K562 (cell line): ENCODE results near the gene PLEKHA7. TPM values are rescaled to one million over a fixed set of nuclear protein-coding genes. Genes with fewer than 3 reads are reported as not detected.
A peak's percentile ranks its signal among the peaks of the same experiment; 100 is the strongest.

Source experiments
- CBFA2T3 ChIP-seq: fragments of 450-650 bp; IDR thresholded peaks from 2 replicates; pipeline ENCODE4 v1.6.1; 2017
- CTBP1 ChIP-seq: fragments of 450-650 bp; IDR thresholded peaks from 2 replicates; pipeline ENCODE4 v1.6.1; 2016; ENCODE audit warnings: borderline replicate concordance
- EP300 ChIP-seq: IDR thresholded peaks from 2 replicates; pipeline ENCODE4 v1.6.1; 2012; ENCODE audit warnings: low read length, improper control_type of control experiment
- HOXB6 ChIP-seq: fragments of 250-450 bp; sonication (Bioruptor Pico); IDR thresholded peaks from 2 replicates; pipeline ENCODE4 v1.5.1; 2022; ENCODE audit warnings: mild to moderate bottlenecking, borderline replicate concordance
- KLF6 ChIP-seq: fragments of 250-450 bp; sonication (Bioruptor Pico); IDR thresholded peaks from 2 replicates; pipeline ENCODE4 v1.4.0; 2020; ENCODE audit warnings: mild to moderate bottlenecking, moderate library complexity, borderline replicate concordance
- NCOA4 ChIP-seq: fragments of 450-650 bp; IDR thresholded peaks from 2 replicates; pipeline ENCODE4 v1.6.1; 2018; ENCODE audit warnings: mild to moderate bottlenecking; ENCODE audit not compliant: partially characterized antibody
- NFIC ChIP-seq: fragments of 450-650 bp; IDR thresholded peaks from 2 replicates; pipeline ENCODE4 v1.6.1; 2017; ENCODE audit warnings: mild to moderate bottlenecking, inconsistent platforms
- NFXL1 ChIP-seq: fragments of 450-650 bp; formaldehyde crosslinking; IDR thresholded peaks from 2 replicates; pipeline ENCODE4 v1.4.0; 2021; ENCODE audit warnings: mild to moderate bottlenecking
- NR2F6 ChIP-seq: fragments of 450-650 bp; formaldehyde crosslinking; IDR thresholded peaks from 2 replicates; pipeline ENCODE4 v1.4.0; 2020; ENCODE audit warnings: mild to moderate bottlenecking
- U2AF1 ChIP-seq: fragments of 200-400 bp; formaldehyde crosslinking; optimal IDR thresholded peaks from 2 replicates; pipeline ENCODE3; 2017; ENCODE audit warnings: mild to moderate bottlenecking, low read depth, low read length, moderate library complexity
- ZNF75A ChIP-seq: fragments of 450-650 bp; formaldehyde crosslinking; IDR thresholded peaks from 2 replicates; pipeline ENCODE4 v1.4.0; 2020; ENCODE audit warnings: mild to moderate bottlenecking
- polyA plus RNA-seq, 8 experiments: library from polyadenylated mRNA; depleted of rRNA in 4 of 8; stranded (reverse) in 5 of 8; unstranded in 3 of 8; fragments of >200 nt; fragmentation: Nextera tagmentation in 2 of 8; fragmentation: Illumina TruSeq in 1 of 8; extraction: Ambion mirVana in 2 of 8; extraction: Trizol in 1 of 8; gene quantifications; 2 replicates each; pipeline versions ENCODE4 v1.2.1 to v1.2.3, GENCODE V29; 2011 to 2014; ENCODE audit warnings: inconsistent platforms in 1 of 8, missing spikeins in 1 of 8
- total RNA-seq, 7 experiments: library from RNA; depleted of rRNA in 6 of 7; stranded (reverse); fragments of >200 nt in 6 of 7; fragmentation: Illumina TruSeq in 2 of 7; extraction: Trizol in 2 of 7; gene quantifications; 2 replicates each; pipeline versions ENCODE4 v1.2.1 to v1.2.3, GENCODE V29; 2011 to 2021; ENCODE audit warnings: low replicate concordance in 1 of 7
- TF ChIP-seq, protein P1 (sequence below): sonication (generic); formaldehyde crosslinking; IDR thresholded peaks from 2 replicates; pipeline ENCODE4 v1.8.1; 2023; ENCODE audit warnings: mild to moderate bottlenecking, missing genetic modification reagents
- TF ChIP-seq, protein P2 (sequence below), 2 experiments: fragments of 450-650 bp; IDR thresholded peaks; 2 replicates each; pipeline ENCODE4 v1.6.1; 2018; ENCODE audit warnings: mild to moderate bottlenecking in 2 of 2, low read depth in 1 of 2; ENCODE audit not compliant: partially characterized antibody in 2 of 2
- TF ChIP-seq, protein P3 (sequence below): fragments of 450-650 bp; conservative IDR thresholded peaks from 2 replicates; pipeline ENCODE4 v1.6.1; 2016; ENCODE audit warnings: missing genetic modification characterization, low read depth, mild to moderate bottlenecking, missing compliant biosample characterization, moderate library complexity
- TF ChIP-seq, protein P4 (sequence below): fragments of 450-650 bp; formaldehyde crosslinking; conservative IDR thresholded peaks from 2 replicates; pipeline ENCODE4 v1.4.0; 2022; ENCODE audit warnings: mild to moderate bottlenecking, missing genetic modification characterization
- TF ChIP-seq, protein P5 (sequence below): sonication (generic); formaldehyde crosslinking; IDR thresholded peaks from 2 replicates; pipeline ENCODE4 v1.8.0; 2023; ENCODE audit warnings: mild to moderate bottlenecking, missing genetic modification reagents

The PLEKHA7 gene
- total and polyA plus RNA-seq, 9 of the 15 experiments (the other 6 are each of a cell fraction or from before 2014, with no cell fraction given) = 0.06 to 0.77 (median 0.20) TPM; not detected in 1

DNA sequence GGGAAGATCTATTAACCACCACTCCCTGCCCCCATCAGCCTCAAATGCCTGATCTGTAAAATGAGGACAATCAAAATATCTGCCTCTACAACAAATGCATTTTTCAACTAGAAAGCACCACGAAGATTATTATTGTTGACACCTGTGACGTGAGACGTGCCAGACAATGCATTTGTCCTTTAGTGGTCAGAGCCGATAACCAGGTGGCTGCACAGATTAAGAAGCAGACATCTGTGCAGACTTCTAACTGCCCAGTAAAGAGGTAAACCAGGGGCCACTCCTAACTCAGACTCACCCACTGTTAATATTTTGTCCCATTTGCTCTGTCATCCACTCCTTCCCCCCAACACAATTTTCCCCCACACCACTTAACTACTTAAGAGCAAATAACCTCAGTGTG, 11.7 kb downstream of the PLEKHA7 start (continued):
- TF ChIP-seq U2AF1 (no peak), NR2F6 (no peak), NCOA4 (no peak), NFIC (0 out of 2 replicates have a peak, but pooled peaks have one; percentile 21), NFXL1 (CRISPR knock-in tag) (no peak), CBFA2T3 (peak; percentile 79), HOXB6 (no peak), EP300 (0 out of 2 replicates have a peak, but pooled peaks have one; percentile 25), CTBP1 (no peak), KLF6 (CRISPR knock-in tag) (no peak), ZNF75A (CRISPR knock-in tag) (no peak)
- TF ChIP-seq, protein P1, sequence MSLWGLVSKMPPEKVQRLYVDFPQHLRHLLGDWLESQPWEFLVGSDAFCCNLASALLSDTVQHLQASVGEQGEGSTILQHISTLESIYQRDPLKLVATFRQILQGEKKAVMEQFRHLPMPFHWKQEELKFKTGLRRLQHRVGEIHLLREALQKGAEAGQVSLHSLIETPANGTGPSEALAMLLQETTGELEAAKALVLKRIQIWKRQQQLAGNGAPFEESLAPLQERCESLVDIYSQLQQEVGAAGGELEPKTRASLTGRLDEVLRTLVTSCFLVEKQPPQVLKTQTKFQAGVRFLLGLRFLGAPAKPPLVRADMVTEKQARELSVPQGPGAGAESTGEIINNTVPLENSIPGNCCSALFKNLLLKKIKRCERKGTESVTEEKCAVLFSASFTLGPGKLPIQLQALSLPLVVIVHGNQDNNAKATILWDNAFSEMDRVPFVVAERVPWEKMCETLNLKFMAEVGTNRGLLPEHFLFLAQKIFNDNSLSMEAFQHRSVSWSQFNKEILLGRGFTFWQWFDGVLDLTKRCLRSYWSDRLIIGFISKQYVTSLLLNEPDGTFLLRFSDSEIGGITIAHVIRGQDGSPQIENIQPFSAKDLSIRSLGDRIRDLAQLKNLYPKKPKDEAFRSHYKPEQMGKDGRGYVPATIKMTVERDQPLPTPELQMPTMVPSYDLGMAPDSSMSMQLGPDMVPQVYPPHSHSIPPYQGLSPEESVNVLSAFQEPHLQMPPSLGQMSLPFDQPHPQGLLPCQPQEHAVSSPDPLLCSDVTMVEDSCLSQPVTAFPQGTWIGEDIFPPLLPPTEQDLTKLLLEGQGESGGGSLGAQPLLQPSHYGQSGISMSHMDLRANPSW (CRISPR knock-in tag) = no peak
- TF ChIP-seq, protein P2, sequence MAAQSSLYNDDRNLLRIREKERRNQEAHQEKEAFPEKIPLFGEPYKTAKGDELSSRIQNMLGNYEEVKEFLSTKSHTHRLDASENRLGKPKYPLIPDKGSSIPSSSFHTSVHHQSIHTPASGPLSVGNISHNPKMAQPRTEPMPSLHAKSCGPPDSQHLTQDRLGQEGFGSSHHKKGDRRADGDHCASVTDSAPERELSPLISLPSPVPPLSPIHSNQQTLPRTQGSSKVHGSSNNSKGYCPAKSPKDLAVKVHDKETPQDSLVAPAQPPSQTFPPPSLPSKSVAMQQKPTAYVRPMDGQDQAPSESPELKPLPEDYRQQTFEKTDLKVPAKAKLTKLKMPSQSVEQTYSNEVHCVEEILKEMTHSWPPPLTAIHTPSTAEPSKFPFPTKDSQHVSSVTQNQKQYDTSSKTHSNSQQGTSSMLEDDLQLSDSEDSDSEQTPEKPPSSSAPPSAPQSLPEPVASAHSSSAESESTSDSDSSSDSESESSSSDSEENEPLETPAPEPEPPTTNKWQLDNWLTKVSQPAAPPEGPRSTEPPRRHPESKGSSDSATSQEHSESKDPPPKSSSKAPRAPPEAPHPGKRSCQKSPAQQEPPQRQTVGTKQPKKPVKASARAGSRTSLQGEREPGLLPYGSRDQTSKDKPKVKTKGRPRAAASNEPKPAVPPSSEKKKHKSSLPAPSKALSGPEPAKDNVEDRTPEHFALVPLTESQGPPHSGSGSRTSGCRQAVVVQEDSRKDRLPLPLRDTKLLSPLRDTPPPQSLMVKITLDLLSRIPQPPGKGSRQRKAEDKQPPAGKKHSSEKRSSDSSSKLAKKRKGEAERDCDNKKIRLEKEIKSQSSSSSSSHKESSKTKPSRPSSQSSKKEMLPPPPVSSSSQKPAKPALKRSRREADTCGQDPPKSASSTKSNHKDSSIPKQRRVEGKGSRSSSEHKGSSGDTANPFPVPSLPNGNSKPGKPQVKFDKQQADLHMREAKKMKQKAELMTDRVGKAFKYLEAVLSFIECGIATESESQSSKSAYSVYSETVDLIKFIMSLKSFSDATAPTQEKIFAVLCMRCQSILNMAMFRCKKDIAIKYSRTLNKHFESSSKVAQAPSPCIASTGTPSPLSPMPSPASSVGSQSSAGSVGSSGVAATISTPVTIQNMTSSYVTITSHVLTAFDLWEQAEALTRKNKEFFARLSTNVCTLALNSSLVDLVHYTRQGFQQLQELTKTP (IDR thresholded peaks at IDR 0.05; ENCODE audit: low read depth in 1 of 2, partially characterized antibody in 2 of 2) = no peak
- TF ChIP-seq, protein P3, sequence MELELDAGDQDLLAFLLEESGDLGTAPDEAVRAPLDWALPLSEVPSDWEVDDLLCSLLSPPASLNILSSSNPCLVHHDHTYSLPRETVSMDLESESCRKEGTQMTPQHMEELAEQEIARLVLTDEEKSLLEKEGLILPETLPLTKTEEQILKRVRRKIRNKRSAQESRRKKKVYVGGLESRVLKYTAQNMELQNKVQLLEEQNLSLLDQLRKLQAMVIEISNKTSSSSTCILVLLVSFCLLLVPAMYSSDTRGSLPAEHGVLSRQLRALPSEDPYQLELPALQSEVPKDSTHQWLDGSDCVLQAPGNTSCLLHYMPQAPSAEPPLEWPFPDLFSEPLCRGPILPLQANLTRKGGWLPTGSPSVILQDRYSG (tag) = no peak
- TF ChIP-seq, protein P4, sequence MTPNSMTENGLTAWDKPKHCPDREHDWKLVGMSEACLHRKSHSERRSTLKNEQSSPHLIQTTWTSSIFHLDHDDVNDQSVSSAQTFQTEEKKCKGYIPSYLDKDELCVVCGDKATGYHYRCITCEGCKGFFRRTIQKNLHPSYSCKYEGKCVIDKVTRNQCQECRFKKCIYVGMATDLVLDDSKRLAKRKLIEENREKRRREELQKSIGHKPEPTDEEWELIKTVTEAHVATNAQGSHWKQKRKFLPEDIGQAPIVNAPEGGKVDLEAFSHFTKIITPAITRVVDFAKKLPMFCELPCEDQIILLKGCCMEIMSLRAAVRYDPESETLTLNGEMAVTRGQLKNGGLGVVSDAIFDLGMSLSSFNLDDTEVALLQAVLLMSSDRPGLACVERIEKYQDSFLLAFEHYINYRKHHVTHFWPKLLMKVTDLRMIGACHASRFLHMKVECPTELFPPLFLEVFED (CRISPR knock-in tag) = no peak
- TF ChIP-seq, protein P5, sequence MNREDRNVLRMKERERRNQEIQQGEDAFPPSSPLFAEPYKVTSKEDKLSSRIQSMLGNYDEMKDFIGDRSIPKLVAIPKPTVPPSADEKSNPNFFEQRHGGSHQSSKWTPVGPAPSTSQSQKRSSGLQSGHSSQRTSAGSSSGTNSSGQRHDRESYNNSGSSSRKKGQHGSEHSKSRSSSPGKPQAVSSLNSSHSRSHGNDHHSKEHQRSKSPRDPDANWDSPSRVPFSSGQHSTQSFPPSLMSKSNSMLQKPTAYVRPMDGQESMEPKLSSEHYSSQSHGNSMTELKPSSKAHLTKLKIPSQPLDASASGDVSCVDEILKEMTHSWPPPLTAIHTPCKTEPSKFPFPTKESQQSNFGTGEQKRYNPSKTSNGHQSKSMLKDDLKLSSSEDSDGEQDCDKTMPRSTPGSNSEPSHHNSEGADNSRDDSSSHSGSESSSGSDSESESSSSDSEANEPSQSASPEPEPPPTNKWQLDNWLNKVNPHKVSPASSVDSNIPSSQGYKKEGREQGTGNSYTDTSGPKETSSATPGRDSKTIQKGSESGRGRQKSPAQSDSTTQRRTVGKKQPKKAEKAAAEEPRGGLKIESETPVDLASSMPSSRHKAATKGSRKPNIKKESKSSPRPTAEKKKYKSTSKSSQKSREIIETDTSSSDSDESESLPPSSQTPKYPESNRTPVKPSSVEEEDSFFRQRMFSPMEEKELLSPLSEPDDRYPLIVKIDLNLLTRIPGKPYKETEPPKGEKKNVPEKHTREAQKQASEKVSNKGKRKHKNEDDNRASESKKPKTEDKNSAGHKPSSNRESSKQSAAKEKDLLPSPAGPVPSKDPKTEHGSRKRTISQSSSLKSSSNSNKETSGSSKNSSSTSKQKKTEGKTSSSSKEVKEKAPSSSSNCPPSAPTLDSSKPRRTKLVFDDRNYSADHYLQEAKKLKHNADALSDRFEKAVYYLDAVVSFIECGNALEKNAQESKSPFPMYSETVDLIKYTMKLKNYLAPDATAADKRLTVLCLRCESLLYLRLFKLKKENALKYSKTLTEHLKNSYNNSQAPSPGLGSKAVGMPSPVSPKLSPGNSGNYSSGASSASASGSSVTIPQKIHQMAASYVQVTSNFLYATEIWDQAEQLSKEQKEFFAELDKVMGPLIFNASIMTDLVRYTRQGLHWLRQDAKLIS = no peak
